Trophoblast cell (in vitro differentiated cells and primary cell): ENCODE measurements around the gene HPSE2.
A peak's percentile ranks its signal among the peaks of the same experiment; 100 is the strongest.

Source experiments
- DNase-seq, 2 donors: peaks; one replicate each; pipeline ENCODE4 v3.0.0-alpha.2; 2016
- H2AFZ ChIP-seq: 2 replicates; pipeline ENCODE4 v1.6.1; 2013; ENCODE audit warnings: low read length, moderate library complexity, mild to moderate bottlenecking; ENCODE audit not compliant: insufficient read depth, poor library complexity
- H2AK5ac ChIP-seq: 2 replicates; pipeline ENCODE4 v1.6.1; 2013; ENCODE audit warnings: mild to moderate bottlenecking, low read length
- H2BK120ac ChIP-seq: 2 replicates; pipeline ENCODE4 v1.6.1; 2013; ENCODE audit warnings: low read length, mild to moderate bottlenecking, moderate library complexity; ENCODE audit not compliant: insufficient read depth, poor library complexity
- H2BK12ac ChIP-seq: 2 replicates; pipeline ENCODE4 v1.6.1; 2013; ENCODE audit warnings: mild to moderate bottlenecking, low read length, moderate library complexity
- H2BK5ac ChIP-seq: 2 replicates; pipeline ENCODE4 v1.6.1; 2013; ENCODE audit warnings: low read length, low read depth, moderate library complexity, mild to moderate bottlenecking; ENCODE audit not compliant: poor library complexity
- H3K14ac ChIP-seq: 2 replicates; pipeline ENCODE4 v1.6.1; 2013; ENCODE audit warnings: mild to moderate bottlenecking, low read length
- H3K18ac ChIP-seq: 2 replicates; pipeline ENCODE4 v1.6.1; 2013; ENCODE audit warnings: mild to moderate bottlenecking, low read length
- H3K23ac ChIP-seq: 2 replicates; pipeline ENCODE4 v1.6.1; 2013; ENCODE audit warnings: low read length
- H3K27ac ChIP-seq: 2 replicates; pipeline ENCODE4 v1.5.1; 2013; ENCODE audit warnings: low read depth, mild to moderate bottlenecking, inconsistent platforms, low read length, moderate library complexity
- H3K27me3 ChIP-seq: 2 replicates; pipeline ENCODE4 v1.6.1; 2013; ENCODE audit warnings: inconsistent platforms, mild to moderate bottlenecking, low read length, moderate library complexity; ENCODE audit not compliant: insufficient read depth
- H3K36me3 ChIP-seq, 2 experiments: 1 replicate in 1 of 2; 2 replicates in 1 of 2; pipeline ENCODE4 v1.6.1; 2013; ENCODE audit warnings: low read length in 2 of 2, mild to moderate bottlenecking in 2 of 2, moderate library complexity in 1 of 2; ENCODE audit not compliant: insufficient read depth in 2 of 2, control insufficient read depth in 1 of 2
- H3K4ac ChIP-seq: 2 replicates; pipeline ENCODE4 v1.6.1; 2013; ENCODE audit warnings: low read depth, mild to moderate bottlenecking, low read length, moderate library complexity
- H3K4me1 ChIP-seq, 2 experiments: 1 replicate in 1 of 2; 2 replicates in 1 of 2; pipeline ENCODE4 v1.6.1; 2013; ENCODE audit warnings: low read length in 2 of 2, mild to moderate bottlenecking in 2 of 2, moderate library complexity in 1 of 2; ENCODE audit not compliant: insufficient read depth in 2 of 2, control insufficient read depth in 1 of 2
- H3K4me2 ChIP-seq: 2 replicates; pipeline ENCODE4 v1.6.1; 2013; ENCODE audit warnings: inconsistent platforms, mild to moderate bottlenecking, low read length, moderate library complexity
- H3K4me3 ChIP-seq: 2 replicates; pipeline ENCODE4 v1.5.1; 2013; ENCODE audit warnings: mild to moderate bottlenecking, low read depth, low read length, inconsistent platforms
- H3K79me1 ChIP-seq: one replicate; pipeline ENCODE4 v1.6.1; 2013; ENCODE audit warnings: low read length
- H3K79me2 ChIP-seq: 2 replicates; pipeline ENCODE4 v1.6.1; 2013; ENCODE audit warnings: low read length, mild to moderate bottlenecking; ENCODE audit not compliant: control insufficient read depth, insufficient read depth, poor library complexity
- H3K9ac ChIP-seq: 2 replicates; pipeline ENCODE4 v1.6.1; 2013; ENCODE audit warnings: mild to moderate bottlenecking, low read length
- H3K9me3 ChIP-seq: 2 replicates; pipeline ENCODE4 v1.6.1; 2013; ENCODE audit warnings: low read depth, mild to moderate bottlenecking, control low read depth, inconsistent platforms, low read length; ENCODE audit not compliant: insufficient read depth
- H4K12ac ChIP-seq: 2 replicates; pipeline ENCODE4 v1.6.1; 2013; ENCODE audit warnings: low read depth, mild to moderate bottlenecking, low read length, moderate library complexity
- H4K8ac ChIP-seq: 2 replicates; pipeline ENCODE4 v1.6.1; 2013; ENCODE audit warnings: low read depth, mild to moderate bottlenecking, low read length, moderate library complexity
- H4K91ac ChIP-seq: one replicate; pipeline ENCODE4 v1.6.1; 2013; ENCODE audit warnings: low read depth, mild to moderate bottlenecking, low read length, moderate library complexity
- WGBS: extraction: QIAGEN DNeasy Blood & Tissue Kit; methylation state at CpG from one replicate; pipeline ENCODE4 v1.1.7; 2013; ENCODE audit warnings: missing lambda C conversion rate; ENCODE audit not compliant: insufficient read length, insufficient coverage; ENCODE audit errors: extremely low coverage; 5-methylcytosine and 5-hydroxymethylcytosine counted together

HPSE2 gene

DNA sequence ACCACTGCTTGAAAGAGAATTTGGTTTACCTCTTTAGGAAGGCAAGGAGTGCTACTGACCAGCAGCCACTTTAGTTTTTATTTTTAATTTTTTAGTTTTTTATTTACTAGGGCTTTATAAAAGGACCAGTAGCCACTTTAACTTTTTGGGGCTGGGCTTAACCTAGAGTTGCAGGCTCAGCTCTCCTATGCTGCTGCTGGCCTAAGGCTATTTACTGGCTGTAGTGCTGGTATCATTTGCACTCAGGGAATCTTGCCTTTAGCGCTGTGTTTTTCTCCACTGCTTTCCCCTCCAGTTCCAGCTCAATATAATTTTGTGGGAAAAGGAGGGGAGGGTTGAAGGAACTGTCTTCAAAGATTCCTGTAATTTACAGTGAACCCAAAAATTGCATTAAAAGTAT is 802.3 kb downstream of the HPSE2 start:
- Histone ChIP-seq H3K4me3 (no peak overlapping the region), H2BK5ac (no peak overlapping the region), H3K36me3 (peaks cover 22 to 37% of the 10 kb centered on the region in 2 experiments), H3K4me2 (no peak overlapping the region), H4K91ac (no peak overlapping the region), H2BK12ac (no peak overlapping the region), H4K12ac (no peak overlapping the region), H3K9me3 (peaks cover 4% of the 10 kb centered on the region), H4K8ac (no peak overlapping the region), H3K79me2 (no peaks in the 10 kb centered on the region), H3K27ac (no peak overlapping the region), H3K4ac (no peak overlapping the region), H3K9ac (no peak overlapping the region), H3K23ac (no peak overlapping the region), H3K4me1 (peaks cover 0 to 7% of the 10 kb centered on the region in 2 experiments), H2AK5ac (no peak overlapping the region), H3K79me1 (no peaks in the 10 kb centered on the region), H2AFZ (no peak overlapping the region), H3K14ac (no peak overlapping the region), H2BK120ac (no peak overlapping the region), H3K27me3 (no peaks in the 10 kb centered on the region), H3K18ac (no peak overlapping the region)
- WGBS, result no CpG with 5 or more reads among the region's 1 CpG
- peak; percentile 55 to 71 for DNase-seq

DNA sequence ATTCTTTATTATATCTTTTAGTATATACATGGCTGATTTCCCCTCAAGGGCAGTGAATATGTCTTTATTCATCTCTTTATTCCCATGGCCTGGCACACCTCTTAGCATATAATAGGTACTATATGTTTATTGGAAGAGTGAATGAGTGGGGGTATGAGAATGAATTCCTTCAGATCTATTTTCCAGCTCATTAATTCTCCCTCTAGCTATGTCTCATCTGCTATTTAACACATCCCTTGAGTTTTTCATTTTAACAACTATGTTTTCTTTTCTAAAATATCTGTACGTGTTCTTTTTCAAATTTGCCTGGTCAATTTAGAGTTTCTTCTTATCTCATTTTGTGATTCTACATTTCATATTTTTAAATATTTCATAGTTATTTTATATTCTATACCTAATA is 803.3 kb downstream of the HPSE2 start:
- H4K8ac ChIP-seq, result no peak overlapping the region
- no peak overlapping the region for H3K9ac ChIP-seq
- peaks cover 23 to 41% of the 10 kb centered on the region in 2 experiments for H3K36me3 ChIP-seq
- H3K4me3 ChIP-seq, result no peak overlapping the region
- H3K27me3 ChIP-seq, result no peaks in the 10 kb centered on the region
- H2BK120ac ChIP-seq, result no peak overlapping the region
- H2BK12ac ChIP-seq, result no peak overlapping the region
- H2AK5ac ChIP-seq, result no peak overlapping the region
- H4K91ac ChIP-seq, result no peak overlapping the region
- H3K14ac ChIP-seq, result no peak overlapping the region
- no peak overlapping the region for H2BK5ac ChIP-seq
- H4K12ac ChIP-seq, result no peak overlapping the region
- DNase-seq, result no peak
- peaks cover 4% of the 10 kb centered on the region for H3K9me3 ChIP-seq
- H3K4me1 ChIP-seq, result peaks cover 0 to 7% of the 10 kb centered on the region in 2 experiments
- H3K79me2 ChIP-seq, result no peaks in the 10 kb centered on the region
- H3K23ac ChIP-seq, result no peak overlapping the region
- H3K27ac ChIP-seq, result no peak overlapping the region
- H3K4ac ChIP-seq, result no peak overlapping the region
- H3K18ac ChIP-seq, result no peak overlapping the region
- no peaks in the 10 kb centered on the region for H3K79me1 ChIP-seq
- no peak overlapping the region for H2AFZ ChIP-seq
- no peak overlapping the region for H3K4me2 ChIP-seq
- WGBS, result no CpG with 5 or more reads among the region's 1 CpG

DNA sequence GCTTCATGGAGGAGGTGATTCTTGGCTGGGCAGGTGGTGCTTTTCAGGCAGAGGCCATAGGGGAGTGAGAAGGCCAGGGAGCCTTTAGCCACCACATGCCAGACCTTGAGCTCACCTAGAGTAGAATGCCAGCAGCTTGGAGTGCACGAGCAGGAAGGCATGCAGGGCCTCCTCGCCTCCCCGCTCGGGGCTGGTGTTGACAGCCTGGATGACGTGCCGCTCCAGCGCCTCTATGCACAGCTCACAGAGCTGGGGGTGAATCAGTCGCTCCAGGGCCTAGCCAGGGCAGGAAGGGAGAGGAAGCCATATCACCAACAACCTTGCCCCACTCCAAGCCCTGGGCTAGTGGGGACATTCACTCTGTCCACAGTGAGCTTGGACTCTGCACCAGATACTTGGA is 804.6 kb downstream of the HPSE2 start:
- H4K91ac ChIP-seq, result no peak overlapping the region
- H4K12ac ChIP-seq, result no peak overlapping the region
- H3K4ac ChIP-seq, result no peak overlapping the region
- no peaks in the 10 kb centered on the region for H3K79me2 ChIP-seq
- H2BK12ac ChIP-seq, result no peak overlapping the region
- H3K14ac ChIP-seq, result no peak overlapping the region
- H4K8ac ChIP-seq, result no peak overlapping the region
- H3K4me3 ChIP-seq, result no peak overlapping the region
- peak; percentile 88 to 96 for DNase-seq
- no peak overlapping the region for H3K4me2 ChIP-seq
- H3K9me3 ChIP-seq, result peaks cover 4% of the 10 kb centered on the region
- no peak overlapping the region for H3K9ac ChIP-seq
- no peak overlapping the region for H2AK5ac ChIP-seq
- peaks cover 0 to 7% of the 10 kb centered on the region in 2 experiments for H3K4me1 ChIP-seq
- no peak overlapping the region for H3K23ac ChIP-seq
- no peak overlapping the region for H3K27ac ChIP-seq
- H3K36me3 ChIP-seq, result peaks cover 26 to 41% of the 10 kb centered on the region in 2 experiments
- H3K27me3 ChIP-seq, result no peaks in the 10 kb centered on the region
- H3K18ac ChIP-seq, result no peak overlapping the region
- no peak overlapping the region for H2BK120ac ChIP-seq
- no CpG with 5 or more reads among the region's 8 CpGs for WGBS
- H2AFZ ChIP-seq, result no peak overlapping the region
- no peaks in the 10 kb centered on the region for H3K79me1 ChIP-seq
- H2BK5ac ChIP-seq, result no peak overlapping the region

DNA sequence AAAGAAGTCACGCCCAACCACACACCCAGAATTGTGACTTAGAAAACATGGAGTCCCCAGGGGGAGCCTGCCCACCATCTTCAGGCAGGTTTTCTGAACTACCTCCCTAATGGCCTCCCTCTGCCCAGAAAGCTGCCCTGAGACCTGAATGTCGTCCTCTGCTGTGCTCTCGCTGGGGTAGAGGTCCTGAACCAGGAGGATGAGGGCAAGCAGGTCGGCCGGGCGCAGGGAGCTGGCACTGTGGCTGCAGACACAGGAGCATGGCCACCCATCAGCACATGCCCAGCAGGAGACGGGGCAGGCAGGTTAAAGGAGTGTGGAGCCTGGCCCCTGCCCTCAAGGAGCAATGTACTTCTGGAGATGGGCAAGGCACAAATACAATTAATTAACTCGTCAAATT is 805.2 kb downstream of the HPSE2 start:
- H2BK120ac ChIP-seq, result no peak overlapping the region
- no peak overlapping the region for H2AK5ac ChIP-seq
- H3K4me3 ChIP-seq, result no peak overlapping the region
- no peak overlapping the region for H3K18ac ChIP-seq
- no peak overlapping the region for H4K8ac ChIP-seq
- H3K9me3 ChIP-seq, result peaks cover 4% of the 10 kb centered on the region
- H3K4ac ChIP-seq, result no peak overlapping the region
- H3K27me3 ChIP-seq, result no peaks in the 10 kb centered on the region
- no peak overlapping the region for H3K4me2 ChIP-seq
- H2AFZ ChIP-seq, result no peak overlapping the region
- no peak overlapping the region for H3K27ac ChIP-seq
- no peak overlapping the region for H3K23ac ChIP-seq
- no peak overlapping the region for H4K91ac ChIP-seq
- H3K36me3 ChIP-seq, result peaks cover 24 to 37% of the 10 kb centered on the region in 2 experiments
- H3K9ac ChIP-seq, result no peak overlapping the region
- H3K79me2 ChIP-seq, result no peaks in the 10 kb centered on the region
- no CpG with 5 or more reads among the region's 8 CpGs for WGBS
- H4K12ac ChIP-seq, result no peak overlapping the region
- H2BK12ac ChIP-seq, result no peak overlapping the region
- no peak overlapping the region for H3K14ac ChIP-seq
- H2BK5ac ChIP-seq, result no peak overlapping the region
- DNase-seq, result no peak
- H3K79me1 ChIP-seq, result no peaks in the 10 kb centered on the region
- H3K4me1 ChIP-seq, result peaks cover 0 to 7% of the 10 kb centered on the region in 2 experiments
